ENCODE data around the gene POC1A. TPM values are rescaled to one million over a fixed set of nuclear protein-coding genes. Genes with fewer than 3 reads are reported as not detected.

The POC1A gene
- total and polyA plus RNA-seq, 2 of the 8 experiments (the other 6 are each of a cell fraction or from before 2014, with no cell fraction given): 35.7 to 39.2 TPM

DNA sequence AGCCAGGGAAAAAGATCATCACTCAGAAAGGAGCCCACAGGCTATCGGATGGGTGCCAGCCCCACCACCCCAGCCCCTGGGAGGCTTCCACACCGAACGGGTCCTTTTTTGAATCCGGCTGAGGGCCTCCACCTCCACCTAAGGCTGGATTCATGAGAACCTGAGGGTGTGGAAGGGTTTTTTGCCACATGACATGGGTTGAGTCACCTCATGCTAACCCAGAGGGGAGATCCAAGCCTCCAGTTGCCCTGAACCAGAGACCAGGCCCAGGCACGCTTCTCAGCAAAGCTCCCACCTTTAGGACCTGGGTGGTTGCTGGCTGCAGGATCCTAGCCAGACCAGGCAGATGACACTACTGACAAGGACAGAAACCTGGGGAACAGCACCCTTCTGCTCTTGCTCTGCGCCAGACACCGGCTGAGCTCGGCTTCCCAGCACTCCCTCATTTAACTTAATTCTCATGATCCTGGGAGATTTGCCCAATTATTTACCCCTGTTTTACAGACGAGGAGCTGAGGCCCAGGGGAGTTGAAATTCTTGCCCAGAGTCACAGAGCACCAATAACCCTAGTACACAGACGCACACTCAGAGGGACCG, 123.4 kb downstream of the POC1A start:
- POLR2A ChIA-PET (ENCODE audit: partially characterized antibody): interaction anchor here (0.6 to 2.0 kb wide), 3 partner anchors 15 to 148 kb away, joined by 3 to 6 read pairs (median 5); no protein-coding TSS in a partner anchor
- Histone ChIP-seq H3K36me3 (ENCODE audit: control insufficient read depth in 2 of 4, insufficient read depth in 4 of 4, low read length in 3 of 4) (no peaks in the 10 kb centered on the region), H4K91ac (replicated peaks; ENCODE audit: insufficient read length, low read length) (no peak overlapping the region), H2BK5ac (ENCODE audit: low read depth, low read length) (no peak overlapping the region), H3K56ac (replicated peaks; ENCODE audit: insufficient read length, low read depth, low read length) (no peak overlapping the region), H4K8ac (ENCODE audit: extremely low read depth, insufficient read depth, low read length) (no peak overlapping the region), H2BK120ac (replicated peaks; ENCODE audit: low read depth, low read length) (no peak overlapping the region), H3K14ac (ENCODE audit: insufficient read length) (no peak overlapping the region), H4K5ac (ENCODE audit: insufficient read length, low read depth, low read length) (no peak overlapping the region), H2AK5ac (ENCODE audit: low read depth, low read length) (no peak overlapping the region), H3K23me2 (ENCODE audit: low read depth, low read length) (no peaks in the 10 kb centered on the region), H3K79me1 (ENCODE audit: low read depth, low read length) (no peaks in the 10 kb centered on the region), H4K20me1 (replicated peaks in 1 of 2; ENCODE audit: control insufficient read depth in 1 of 2, insufficient read depth in 2 of 2, low read length in 2 of 2) (no peaks in the 10 kb centered on the region), H3K27ac (ENCODE audit: low read depth, low read length) (no peak overlapping the region; the same call in 1 of the 2 replicates), H3K9ac (replicated peaks in 1 of 4; ENCODE audit: extremely low read depth in 1 of 4, low read depth in 3 of 4, low read length in 3 of 4) (no peak overlapping the region; a peak in 2 of 7 replicates), H3K4me3 (ENCODE audit: extremely low read depth in 1 of 4, insufficient read depth in 2 of 4, low read depth in 3 of 4, low read length in 4 of 4) (no peak overlapping the region), H3K4me1 (replicated peaks in 1 of 4; ENCODE audit: control insufficient read depth in 3 of 4, insufficient read depth in 4 of 4, low read length in 3 of 4) (peaks cover 0 to 2% (median 0%) of the 10 kb centered on the region in 4 experiments; a peak in 2 of 7 replicates), H3K4me2 (ENCODE audit: insufficient read depth in 1 of 2, low read depth in 2 of 2, low read length in 2 of 2) (no peak overlapping the region), H2BK20ac (ENCODE audit: low read length) (no peak overlapping the region), H2BK12ac (ENCODE audit: low read depth, low read length) (no peak overlapping the region), H3K27me3 (replicated peaks in 1 of 4; ENCODE audit: control insufficient read depth in 3 of 4, extremely low read depth in 1 of 4, insufficient read depth in 3 of 4, low read length in 3 of 4) (no peaks in the 10 kb centered on the region), H2AFZ (ENCODE audit: low read length) (no peak overlapping the region), H3K4ac (replicated peaks; ENCODE audit: insufficient read length, low read depth, low read length) (no peak overlapping the region), H3K79me2 (ENCODE audit: control insufficient read depth in 1 of 2, insufficient read depth in 2 of 2, low read length in 2 of 2) (no peaks in the 10 kb centered on the region), H3K23ac (ENCODE audit: insufficient read length) (no peak overlapping the region), H3K18ac (ENCODE audit: extremely low read depth, low read length) (no peak overlapping the region), H3K9me3 (ENCODE audit: insufficient read depth in 2 of 2, low read depth in 1 of 2, low read length in 1 of 2) (no peaks in the 10 kb centered on the region), H2BK15ac (ENCODE audit: low read length) (no peak overlapping the region)
- no peak for FAIRE-seq
- 90% methylated on average over 11 of the region's 11 CpGs; no CpG with 5 or more reads in 1 of the 2 experiments for WGBS, 2 experiments (ENCODE audit: extremely low coverage in 1 of 2, insufficient coverage in 1 of 2, insufficient read length in 1 of 2, insufficient replicate concordance in 2 of 2, low coverage in 1 of 2, low lambda C conversion rate in 2 of 2, missing lambda C conversion rate in 1 of 2)
- no peak for TF ChIP-seq ASH2L (IDR thresholded peaks at IDR 0.05; ENCODE audit: low read length)
- TF ChIP-seq ZNF274 (IDR thresholded peaks at IDR 0.05; ENCODE audit: borderline replicate concordance, extremely low read depth, low read length): no peak
- TF ChIP-seq SIRT6 (IDR thresholded peaks at IDR 0.05; ENCODE audit: low read length): no peak
- no peak for TF ChIP-seq CEBPB (IDR thresholded peaks at IDR 0.05; ENCODE audit: low read depth, low read length)
- no peak for TF ChIP-seq BRCA1 (IDR thresholded peaks at IDR 0.05; ENCODE audit: low read depth, low read length)
- no peak for TF ChIP-seq CREB1 (IDR thresholded peaks at IDR 0.05)
- TF ChIP-seq, protein P1, sequence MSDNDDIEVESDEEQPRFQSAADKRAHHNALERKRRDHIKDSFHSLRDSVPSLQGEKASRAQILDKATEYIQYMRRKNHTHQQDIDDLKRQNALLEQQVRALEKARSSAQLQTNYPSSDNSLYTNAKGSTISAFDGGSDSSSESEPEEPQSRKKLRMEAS (IDR thresholded peaks at IDR 0.05): no peak
- no peak for TF ChIP-seq EP300 (IDR thresholded peaks at IDR 0.05; ENCODE audit: borderline replicate concordance in 1 of 2, low read depth in 2 of 2, low read length in 2 of 2)
- TF ChIP-seq SP4 (IDR thresholded peaks at IDR 0.05; ENCODE audit: low read length): no peak
- no peak for TF ChIP-seq RNF2 (IDR thresholded peaks at IDR 0.05; ENCODE audit: borderline replicate concordance, low read depth, low read length, missing control alignments, poor library complexity, severe bottlenecking)
- no peak for TF ChIP-seq JUND (IDR thresholded peaks at IDR 0.05; ENCODE audit: low read length)
- no peak for TF ChIP-seq GTF2F1 (IDR thresholded peaks at IDR 0.05; ENCODE audit: borderline replicate concordance, low read depth, low read length)
- no peak for TF ChIP-seq FOSL1 (IDR thresholded peaks at IDR 0.05; ENCODE audit: insufficient read depth, low read depth, low read length)
- no peak for TF ChIP-seq RBBP5 (IDR thresholded peaks at IDR 0.05; ENCODE audit: borderline replicate concordance, low read depth, low read length)
- CTCF ChIA-PET (ENCODE audit: partially characterized antibody): interaction anchor here (0.7 to 9.4 kb wide), 15 partner anchors 8 to 114 kb away, joined by 3 to 124 read pairs (median 9); partner anchors contain the start of genes ABHD14B and DUSP7
- no peak for DNase-seq (ENCODE audit: low read depth in 1 of 2, low spot score in 2 of 2)

Measured in H1 (cell line).